ENCODE data around the gene ENPP1.
"Not testable (repeated sequence)": the region's sequence is repeated elsewhere in the genome, so short reads cannot be mapped to it uniquely, and the experiment has no call there.

The ENPP1 gene

DNA sequence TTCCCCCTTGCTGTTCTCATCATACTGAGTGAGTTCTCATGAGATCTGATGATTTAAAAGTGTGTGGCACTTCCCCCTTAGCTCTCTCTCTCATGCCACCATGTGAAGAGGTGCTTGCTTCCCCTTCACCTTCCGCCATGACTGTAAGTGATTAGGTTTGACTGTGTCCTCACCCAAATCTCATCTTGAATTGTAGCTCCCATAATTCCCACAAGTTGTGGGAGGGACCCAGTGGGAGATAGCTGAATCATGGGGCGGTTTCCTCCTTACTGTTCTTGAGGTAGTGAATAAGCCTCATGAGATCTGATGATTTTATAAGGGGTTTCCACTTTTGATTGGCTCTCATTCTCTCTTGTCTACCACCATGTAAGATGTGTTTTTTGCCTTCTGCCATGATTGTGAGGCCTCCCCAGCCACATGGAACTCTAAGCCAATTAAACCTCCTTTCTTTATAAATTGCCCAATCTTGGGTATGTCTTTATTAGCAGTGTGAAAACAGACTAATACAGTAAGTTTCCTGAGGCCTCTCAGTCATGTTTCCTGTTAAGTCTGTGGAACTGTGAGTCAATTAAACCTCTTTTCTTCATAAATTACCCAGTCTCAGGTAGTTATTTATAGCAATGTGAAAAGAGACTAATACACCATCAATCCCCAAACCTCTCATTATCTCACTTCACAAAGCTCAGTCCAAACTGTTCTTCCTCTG is 108.4 kb downstream of the ENPP1 start:
- DNase-seq (ENCODE audit: low read depth, low spot score), result not testable (repeated sequence)

DNA sequence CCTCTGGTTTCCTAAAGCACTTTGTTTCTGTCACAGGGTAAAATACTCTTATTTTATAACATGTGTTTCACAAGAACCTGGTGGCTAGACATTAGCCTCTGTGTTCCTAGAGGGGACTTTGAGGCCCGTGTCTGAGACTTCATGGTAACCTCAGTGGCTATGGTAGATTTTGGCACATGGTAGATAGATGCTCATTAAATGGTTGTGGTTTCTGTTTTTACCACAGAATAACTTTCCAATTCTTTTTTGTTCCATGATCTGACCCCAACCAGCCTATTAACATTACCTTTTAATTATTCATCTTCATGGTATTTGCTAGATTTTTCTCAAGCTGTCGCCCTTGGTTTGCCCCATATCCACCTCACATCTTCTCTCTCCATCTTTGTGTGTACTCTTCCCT is 109.0 kb downstream of the ENPP1 start:
- no peak for DNase-seq (ENCODE audit: low read depth, low spot score)

DNA sequence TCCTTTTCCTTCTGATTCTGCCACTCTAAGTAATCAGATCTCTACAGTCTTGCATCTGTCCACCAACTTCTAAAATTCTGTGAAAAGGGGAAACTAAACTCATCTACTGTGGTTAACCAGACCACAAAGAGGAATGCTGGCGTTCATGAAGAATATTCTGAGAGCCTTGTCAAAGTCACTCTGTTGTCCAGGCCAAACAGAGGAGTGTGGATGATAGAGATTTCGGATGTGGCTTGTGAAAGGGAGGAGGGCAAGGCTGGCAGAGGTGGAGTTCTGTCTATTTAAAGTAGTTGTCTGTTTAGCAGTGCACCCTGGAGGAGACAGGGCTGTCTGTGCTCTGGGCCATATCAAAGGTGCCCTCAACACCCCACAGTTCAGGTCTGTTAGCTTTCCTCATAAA is 109.5 kb downstream of the ENPP1 start:
- DNase-seq (ENCODE audit: low read depth, low spot score), result no peak

DNA sequence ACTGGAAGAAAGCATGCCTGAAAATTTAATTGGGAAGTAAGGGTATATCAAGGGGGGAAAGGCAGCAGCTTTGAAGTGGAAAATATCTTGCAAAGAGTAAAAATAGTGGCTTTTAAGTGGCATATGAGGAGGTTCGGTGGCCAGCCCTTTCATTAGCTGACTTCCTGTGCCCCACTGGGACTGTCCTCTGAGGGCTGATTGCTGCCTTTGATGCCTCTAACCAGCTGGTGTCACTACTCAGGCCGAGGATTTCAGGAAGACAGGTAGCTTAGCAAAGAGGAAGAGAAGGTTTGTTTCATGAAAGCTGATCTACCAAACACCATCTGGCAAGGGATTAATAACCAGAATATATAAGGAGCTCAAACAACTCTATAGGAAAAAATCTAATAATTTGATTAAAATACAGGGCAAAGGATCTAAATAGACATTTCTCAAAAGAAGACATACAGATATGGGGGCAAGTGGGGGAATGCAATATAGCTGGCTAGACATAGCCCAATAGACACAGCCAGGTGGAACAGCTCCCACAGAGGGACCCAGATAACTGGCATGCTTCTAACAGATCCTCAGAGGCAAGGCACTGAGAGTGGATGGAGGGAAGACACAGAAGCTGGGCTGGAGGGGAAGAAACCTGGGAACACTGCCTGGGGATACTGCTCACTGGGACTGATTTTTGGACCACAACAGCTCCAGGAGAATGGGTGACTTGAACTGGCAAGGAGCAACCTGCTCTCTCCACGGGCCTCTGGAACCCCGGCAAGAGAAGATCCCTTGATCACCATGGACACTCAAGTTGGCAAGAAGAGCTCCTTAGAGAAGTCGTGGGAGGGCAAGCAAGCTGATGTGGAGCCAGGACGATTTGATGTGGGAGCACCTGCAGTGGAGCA is 110.2 kb downstream of the ENPP1 start:
- DNase-seq (ENCODE audit: low read depth, low spot score), result no peak

DNA sequence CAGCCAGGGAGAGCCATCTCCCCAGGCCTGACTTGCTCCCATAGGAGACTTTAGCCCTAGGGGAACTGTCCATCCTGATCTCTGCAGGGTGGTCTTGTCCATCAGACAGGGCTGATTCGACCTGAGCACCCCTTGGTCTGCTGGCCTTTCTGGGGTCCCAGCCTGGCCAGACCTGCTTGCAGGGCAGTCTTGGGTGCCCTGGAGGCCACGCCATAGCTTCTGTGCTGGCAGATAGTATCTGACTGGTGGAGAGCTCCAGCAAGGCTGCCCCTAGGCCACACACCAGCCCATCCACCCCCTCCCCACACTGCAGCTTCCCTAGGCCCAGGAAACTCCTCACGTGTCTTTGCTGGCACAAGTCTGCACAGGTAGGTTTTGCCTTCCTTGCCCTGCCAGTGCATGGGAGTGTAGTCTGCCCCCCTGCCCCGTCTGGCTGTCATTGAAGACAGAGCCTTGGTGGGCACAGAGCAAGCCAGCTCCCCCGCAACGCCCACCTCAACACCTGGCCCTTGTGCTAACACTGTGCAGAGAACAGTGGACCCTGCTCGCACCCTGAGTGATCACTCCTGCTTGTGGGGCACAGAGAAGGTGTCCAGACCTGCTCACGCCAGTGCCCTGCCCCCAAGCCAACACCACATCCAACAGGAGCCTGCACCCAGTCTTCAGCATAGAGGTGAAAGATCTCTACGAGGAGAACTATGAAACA is 111.0 kb downstream of the ENPP1 start:
- no peak for DNase-seq (ENCODE audit: low read depth, low spot score)

DNA sequence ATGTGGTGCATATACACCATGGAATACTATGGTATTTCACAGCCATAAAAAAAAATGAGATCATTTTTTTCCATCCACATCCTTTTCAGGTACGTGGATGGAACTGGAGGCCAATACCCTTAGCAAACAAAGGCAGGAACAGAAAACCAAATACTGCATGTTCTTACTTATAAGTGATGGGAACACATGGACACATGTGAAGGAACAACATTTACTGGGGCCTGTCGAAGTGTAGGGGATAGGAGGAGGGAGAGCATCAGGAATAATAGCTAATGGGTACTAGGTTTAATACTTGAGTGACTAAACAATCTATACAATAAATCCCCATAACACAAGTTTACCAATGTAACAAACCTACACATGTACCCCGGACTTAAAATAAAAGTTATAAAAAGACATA is 112.8 kb downstream of the ENPP1 start:
- no peak for DNase-seq (ENCODE audit: low read depth, low spot score)

DNA sequence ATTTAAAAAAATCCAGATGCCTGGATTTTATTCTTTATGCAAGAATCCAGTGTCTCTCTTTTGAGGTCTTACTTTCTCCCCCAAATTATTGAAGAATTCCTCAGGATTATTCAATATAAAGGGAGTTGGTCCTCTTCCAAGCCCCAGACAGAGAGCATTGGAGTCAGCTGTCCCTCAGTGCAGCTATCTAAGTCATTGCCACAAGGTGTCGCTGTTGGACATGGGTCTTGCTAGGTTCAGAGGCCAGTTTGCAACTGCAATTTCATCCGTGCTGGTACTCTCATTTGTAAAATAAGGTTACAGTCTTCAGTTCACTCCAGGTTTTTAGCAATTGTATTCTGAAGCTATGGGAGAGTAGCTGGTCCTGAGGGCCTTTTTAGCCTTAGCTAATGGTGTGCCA is 115.5 kb downstream of the ENPP1 start:
- DNase-seq (ENCODE audit: low read depth, low spot score), result no peak

DNA sequence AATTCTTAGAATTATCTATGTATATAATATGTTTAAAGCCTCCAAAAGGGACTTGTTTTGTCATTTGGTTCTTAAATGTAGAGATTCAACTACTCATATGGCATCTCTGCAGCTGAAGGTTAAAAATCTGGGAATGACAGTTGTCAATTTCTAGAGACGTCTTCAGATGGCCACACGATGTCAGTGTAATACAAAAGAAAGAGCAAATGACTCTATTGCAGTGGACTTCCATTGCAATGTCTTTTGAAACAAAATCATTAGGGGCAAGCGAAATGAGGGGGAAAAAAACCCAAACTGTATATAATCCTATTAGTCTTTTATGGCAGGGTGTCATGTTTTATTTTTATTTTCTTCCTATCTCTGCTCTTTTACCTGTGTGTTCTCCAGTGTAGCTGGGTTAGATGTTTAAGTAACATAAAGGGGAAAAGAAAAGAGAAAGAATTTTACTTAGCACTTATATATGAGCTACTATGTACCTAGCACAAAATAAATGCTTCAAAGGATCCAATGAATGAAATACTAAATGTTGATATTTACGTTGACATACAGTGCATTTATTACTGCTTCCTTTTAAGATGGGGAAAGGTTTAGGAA is 117.2 kb downstream of the ENPP1 start:
- no peak for DNase-seq (ENCODE audit: low read depth, low spot score)

DNA sequence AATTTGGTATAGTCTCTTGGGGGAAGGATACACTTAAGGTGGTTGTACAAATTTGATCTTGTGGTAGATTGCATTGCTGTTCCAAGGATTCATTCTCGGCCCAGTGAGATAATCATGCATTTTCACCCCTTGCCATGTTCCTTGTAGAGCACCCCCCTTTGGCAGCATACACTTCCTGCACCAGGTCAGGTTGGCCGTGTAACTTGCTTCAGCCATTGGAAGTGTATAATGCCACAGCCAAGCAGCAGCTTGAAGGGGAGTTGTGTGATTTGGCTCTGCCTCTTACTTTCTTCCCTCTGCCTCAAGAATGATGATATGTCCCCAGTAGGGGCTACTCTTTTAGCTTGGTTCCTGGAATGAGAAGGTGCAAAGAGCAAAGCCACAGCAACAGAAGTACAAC is 121.4 kb downstream of the ENPP1 start:
- no peak for DNase-seq (ENCODE audit: low read depth, low spot score)

DNA sequence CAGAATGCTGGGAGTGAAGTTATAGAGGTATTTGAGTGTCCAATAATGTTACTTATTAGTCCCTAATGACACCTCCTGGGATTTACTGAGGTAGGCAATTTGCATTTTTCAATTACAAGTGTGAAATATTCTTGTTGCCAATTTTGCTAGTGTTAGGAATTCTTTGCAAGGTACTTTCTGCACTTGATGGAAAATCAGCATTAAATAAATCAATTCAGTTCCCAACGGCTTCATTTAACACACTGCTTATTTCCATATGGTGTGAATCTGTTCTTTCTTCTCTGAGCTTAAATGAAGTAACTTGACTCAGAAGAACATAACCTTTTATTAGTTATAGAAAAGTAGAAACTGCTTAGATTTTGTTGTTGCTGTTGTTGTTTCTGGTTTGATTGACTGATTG is 122.2 kb downstream of the ENPP1 start:
- DNase-seq (ENCODE audit: low read depth, low spot score), result no peak

DNA sequence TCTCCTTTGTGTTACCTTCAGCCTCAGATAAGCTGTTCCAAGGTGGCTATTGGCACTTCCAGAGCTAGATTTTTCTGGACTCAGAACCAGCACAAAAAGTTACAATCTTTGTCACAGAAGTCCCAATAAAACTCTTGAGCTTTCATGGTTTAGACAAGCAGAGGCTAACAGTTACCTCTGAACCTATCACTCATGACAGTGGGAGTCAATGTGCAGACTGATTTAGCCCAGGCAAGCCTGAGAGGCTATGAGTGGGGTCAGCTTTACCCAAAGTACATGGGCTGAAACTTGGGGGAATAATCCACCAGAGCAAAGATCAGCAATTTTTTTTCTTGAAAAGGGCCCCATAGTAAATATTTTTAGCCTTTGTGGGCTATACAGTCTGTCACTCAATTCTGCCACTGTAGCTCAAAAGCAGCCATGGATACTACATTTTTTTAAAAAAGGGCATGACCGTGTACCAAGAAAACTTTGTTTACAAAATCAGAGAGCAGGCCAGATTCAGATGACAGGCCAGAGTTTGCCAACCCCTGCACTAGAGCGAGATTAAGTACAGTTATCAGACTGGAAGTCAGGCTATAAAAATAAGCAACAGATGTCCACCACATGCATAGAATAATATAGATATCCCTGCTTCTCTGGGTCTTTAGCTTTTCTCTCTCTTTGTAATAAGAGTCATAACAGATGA is 123.4 kb downstream of the ENPP1 start:
- no peak for DNase-seq (ENCODE audit: low read depth, low spot score)

DNA sequence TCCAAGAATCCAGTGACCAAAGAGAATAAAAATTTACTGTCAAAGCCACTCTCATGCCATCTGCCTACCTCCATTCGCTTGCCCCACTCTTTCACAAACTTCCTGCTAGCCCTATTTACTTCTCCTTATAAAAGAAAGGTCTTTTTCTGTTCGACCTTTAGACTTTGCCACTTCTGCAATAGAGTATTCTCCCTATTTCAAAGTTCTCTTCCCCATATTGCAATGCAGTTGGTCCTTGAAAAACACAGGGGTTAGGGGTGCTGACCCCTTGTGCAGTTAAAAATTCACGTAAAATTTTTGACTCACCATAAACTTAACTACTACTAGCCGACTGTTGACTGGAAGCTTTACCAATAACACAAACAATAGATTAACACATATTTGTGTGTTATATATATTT is 128.3 kb downstream of the ENPP1 start:
- no peak for DNase-seq (ENCODE audit: low read depth, low spot score)

DNA sequence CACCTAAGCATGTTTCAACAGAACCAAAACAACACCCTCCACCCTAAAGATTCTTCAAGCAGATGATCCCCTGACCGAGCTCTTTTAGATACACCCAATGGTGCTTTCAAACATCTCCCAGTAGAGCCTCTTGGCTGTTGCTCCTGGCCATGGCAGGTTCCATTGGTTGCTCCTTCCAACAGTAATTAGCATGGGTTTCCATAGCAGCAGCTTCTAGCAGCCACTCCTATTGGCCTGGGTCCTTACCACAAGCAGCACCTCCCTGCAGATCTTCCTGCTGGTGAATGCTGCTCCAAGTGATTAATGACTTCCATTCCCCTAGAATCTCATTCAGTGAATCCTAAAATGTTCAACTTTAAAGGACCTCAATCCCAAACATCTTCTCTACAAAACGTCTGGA is 129.4 kb downstream of the ENPP1 start:
- no peak for DNase-seq (ENCODE audit: low read depth, low spot score)

DNA sequence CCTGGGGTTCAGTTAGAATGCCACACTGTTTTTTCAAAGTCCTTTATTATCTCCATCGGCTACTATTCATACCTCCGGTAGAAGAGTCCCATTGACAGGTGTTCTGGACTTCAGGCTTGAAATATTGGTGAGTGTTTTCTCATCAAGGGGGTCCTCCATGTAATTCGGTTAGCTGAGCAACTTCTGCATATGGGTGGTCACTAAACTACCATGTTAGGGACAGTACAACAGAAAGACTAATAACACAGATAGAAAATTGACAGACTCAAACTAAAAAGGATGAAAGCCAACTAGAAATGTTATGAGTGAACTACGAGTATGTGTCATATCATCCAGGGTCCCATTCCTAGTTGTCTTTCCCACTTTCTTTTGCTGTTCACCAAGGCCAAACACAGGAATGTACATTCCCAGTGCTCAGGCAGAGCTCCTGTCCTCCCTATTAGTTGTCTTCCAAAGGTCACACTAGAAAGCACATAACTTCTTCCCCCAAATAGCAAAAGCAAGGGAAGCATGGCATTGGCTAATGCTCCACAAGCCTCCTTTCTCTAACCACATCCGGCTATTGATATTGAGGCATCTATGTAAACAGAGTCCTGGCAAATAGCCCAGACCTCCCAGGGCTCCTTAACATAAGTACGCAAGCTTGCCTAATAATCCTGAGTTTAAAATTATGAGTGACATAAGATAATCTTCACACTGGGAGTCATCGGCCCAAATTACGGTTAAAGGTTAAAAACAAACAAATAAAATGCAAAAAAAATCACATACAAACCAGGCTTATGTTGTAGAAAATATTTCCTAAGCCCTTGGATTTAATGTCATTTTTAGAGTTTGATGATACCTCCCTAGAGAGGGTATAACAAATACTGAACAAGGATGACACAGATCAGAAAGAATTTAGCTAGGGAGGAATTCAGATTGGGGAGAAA is 130.1 kb downstream of the ENPP1 start:
- DNase-seq (ENCODE audit: low read depth, low spot score), result no peak
